Measurements from ENCODE around the gene TCF19.

The TCF19 gene

GRCh38 chr6:31129130-31129529 is 29.3 kb upstream of the TCF19 start:
- DNase-seq, result no peak

DNA sequence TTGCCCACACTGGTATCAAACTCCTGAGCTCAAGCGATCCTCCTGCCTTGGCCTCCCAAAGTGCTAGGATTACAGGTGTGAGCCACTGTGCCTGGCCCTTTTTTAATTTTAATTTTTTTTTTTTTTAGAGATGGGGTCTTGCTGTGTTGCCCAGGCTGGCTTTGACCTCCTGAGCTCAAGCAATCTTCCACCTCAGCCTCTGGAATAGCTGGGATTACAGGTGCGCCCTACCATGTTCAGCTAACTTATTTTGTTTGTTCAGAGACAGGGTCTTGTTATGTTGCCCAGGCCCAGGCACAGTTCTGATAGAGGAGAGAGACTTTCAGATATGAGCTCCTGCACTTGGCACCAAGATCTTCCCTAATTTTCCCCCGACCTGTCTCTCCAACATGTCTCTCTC is 27.6 kb upstream of the TCF19 start:
- DNase-seq, result no peak

DNA sequence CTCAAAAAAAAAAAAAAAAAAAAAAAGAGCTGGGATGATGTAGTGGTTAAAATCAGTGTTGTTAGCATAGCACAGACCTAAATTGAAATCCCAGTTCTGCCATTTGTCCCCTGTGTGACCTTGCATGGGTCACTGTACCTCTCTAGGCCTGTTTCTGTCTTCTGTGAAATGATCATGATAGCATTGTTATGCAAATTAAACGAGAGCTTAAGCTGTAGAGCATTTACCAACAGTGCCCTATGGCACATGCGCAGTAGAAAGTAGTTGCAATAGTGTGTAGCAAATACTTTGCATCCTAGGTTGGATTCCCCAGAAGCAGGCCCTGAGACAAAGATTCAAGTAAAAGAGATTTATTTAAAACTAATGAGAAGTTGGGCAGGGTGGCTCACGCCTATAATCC is 26.8 kb upstream of the TCF19 start:
- DNase-seq, result no peak

DNA sequence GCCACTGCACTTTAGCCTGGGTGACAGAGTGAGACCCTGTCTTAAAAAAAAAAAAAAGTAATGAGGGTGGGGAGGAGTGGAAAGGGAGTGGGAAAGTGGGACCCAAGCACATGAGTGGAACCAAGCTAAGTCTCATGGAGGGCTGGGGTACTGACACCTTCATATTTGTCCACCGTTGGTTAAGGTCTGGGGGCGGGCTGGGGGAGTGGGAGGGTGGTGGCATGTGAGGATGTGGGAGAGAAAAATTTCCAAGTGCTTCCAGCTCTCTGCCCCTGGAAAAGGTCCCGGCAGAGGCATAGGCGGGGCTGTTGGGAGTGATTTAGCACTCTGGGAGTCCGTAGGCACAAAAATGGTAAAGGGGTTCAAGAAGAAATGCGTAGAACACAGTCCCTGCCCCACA is 25.6 kb upstream of the TCF19 start:
- DNase-seq, result no peak

DNA sequence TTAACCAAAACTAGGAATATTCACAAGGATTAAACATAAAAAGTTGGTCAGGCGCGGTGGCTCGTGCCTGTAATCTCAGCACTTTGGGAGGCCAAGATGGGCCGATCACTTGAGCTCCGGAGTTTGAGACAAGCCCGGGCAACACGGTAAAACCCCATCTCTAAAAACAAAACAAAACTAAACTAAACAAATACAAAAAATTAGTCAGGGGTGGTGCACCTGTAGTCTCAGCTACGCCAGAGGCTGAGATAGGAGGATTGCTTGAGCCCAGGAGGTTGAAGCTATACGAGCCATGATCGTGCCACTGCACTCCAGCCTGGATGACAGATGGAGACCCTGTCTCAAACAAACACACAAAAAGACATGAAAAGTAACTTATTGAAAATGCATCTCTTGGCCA is 22.7 kb upstream of the TCF19 start:
- DNase-seq, result no peak

GRCh38 chr6:31138982-31139381 is 19.4 kb upstream of the TCF19 start, which contains the start of gene PSORS1C2:
Gene PSORS1C2 (minus strand): TSS chr6:31139066. CDS start chr6:31139026, 40 bp downstream.
- DNase-seq, result no peak

GRCh38 chr6:31139599-31139998 is 18.8 kb upstream of the TCF19 start:
- no peak for DNase-seq

GRCh38 chr6:31140643-31141042 is 17.7 kb upstream of the TCF19 start:
- no peak for DNase-seq

GRCh38 chr6:31142361-31142761 is 16.0 kb upstream of the TCF19 start:
- no peak for DNase-seq

GRCh38 chr6:31143148-31143547 is 15.2 kb upstream of the TCF19 start:
- DNase-seq, result no peak

- DNase-seq, result no peak
These were observed 14.0 kb upstream of the TCF19 start for GRCh38 chr6:31144296-31144969.

GRCh38 chr6:31144970-31145340 is 13.4 kb upstream of the TCF19 start:
- no peak for DNase-seq

DNA sequence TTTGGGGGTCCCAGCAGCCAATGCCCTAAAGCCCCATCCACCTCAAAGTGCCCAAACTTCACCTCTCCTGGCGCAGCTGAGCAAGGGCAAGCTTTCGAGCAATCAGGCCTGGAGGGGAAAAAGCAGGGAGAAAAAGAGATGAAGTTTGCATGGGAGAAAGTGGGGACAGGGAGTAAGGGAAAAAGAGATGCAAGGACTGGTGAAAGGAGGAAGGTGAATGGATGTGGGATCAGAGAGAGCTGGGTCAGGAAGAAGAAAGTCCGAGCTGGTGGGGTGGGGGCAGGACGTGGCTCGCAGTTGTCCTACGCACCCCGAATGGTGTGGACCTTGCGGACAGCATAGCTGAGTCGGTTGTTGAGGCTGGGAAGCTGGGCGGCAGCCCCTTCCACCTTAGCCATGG is 13.0 kb upstream of the TCF19 start:
- no peak for DNase-seq

DNA sequence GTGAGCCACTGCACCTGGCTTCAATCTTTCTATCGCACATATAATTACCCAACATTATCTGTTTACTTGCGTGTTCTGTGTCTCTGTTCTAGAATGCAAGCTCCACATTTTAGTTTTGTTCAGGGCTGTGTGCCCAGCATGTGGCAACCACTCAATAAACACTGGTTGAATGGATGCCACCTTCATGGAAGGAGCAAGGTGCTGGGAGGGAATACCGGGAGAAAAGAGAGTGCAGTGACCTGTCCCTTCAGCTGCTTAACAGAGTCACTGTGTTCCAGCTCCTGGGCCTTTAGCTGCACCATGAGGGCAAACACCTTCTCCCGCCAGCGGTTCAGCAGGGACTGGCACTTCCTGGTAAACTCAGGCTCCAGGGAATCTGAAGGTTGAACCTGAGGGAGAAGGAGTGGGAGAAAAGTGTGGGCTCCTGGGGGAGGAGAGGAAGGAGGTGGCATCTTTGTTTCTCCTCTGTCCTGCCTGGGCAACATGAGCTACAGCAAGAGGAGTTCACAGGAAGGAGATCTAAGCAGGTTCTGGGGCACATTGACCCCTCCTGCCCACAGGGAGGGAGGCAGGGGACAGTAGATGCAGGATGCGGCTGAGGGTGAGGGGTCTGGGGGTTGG is 8.5 kb upstream of the TCF19 start:
- no peak for DNase-seq

DNA sequence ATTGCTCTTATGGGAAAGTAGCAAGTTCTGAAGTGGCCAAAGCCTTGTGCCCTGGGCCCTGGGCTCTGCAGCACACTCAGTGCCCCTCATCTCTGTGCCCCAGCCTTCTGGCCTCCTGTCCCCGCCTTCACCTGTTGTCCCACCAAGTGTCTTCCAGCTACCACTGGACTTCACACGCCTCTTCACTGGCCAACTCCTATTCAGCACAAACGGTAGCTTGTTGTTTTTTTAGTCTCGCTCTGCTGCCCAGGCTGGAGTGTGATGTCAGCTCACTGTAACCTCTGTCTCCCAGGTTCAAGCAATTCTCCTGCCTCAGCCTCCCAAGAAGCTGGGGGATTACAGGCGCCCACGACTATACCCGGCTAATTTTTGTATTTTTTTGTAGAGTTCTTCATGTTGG is 5.6 kb upstream of the TCF19 start:
- no peak for DNase-seq

- no peak for DNase-seq
These were observed 4.0 kb upstream of the TCF19 start for GRCh38 chr6:31154436-31154835.

DNA sequence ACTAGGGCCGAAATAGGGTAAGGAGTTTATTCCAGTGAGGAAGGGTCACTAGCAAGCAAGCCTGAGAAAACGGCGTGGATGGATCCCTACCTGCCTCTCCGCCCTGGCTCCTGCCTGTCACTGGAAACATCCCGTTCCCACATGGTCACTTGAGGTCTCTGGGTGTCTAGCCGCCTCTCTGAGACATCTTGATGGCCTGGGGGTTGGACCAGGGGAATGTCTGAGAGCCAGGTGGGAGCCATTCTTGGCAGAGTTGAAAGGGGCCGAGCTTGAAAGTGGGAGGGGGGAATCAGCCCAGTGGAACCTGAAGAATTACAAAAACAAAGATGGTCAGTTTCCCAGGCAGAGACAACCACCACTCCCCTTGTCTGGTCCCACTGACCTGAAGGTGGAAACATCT is 1.7 kb upstream of the TCF19 start:
- no peak for DNase-seq

DNA sequence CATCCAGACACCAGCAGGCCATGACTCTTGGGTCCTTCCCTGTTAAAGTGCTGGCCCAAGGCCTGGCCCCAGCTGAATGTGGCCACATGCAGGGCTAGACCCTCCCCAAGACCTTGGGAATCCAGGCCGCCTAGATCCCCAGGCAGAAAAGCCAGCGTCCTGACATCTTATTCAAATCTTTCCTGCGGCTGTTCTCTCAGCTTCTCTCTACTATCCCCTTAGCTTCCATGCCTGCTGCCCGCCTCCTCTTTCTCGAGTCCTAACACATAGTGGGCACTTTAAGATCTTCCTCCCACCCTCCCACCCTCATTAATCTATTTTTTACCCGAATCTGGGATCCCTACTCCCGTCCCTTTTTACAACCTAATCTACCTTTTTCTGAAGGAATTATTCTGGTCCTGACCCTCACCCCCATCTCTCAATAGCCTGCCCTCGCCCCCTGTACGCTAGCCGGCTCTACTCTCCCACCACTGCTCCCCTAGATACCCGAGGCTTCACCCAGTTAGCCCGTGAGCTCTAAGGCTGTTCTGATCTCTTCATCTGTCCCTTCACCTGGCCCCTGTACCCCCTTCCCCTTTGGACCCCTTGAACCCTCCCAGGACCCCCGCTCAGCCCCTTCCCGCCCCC is 763 bp upstream of the TCF19 start, which contains the start of gene CCHCR1:
Gene CCHCR1 (minus strand): TSS at position 290 of the 627 bp plus-strand sequence. CDS start 202 bp downstream, at position 88.
- DNase-seq, result no peak

DNA sequence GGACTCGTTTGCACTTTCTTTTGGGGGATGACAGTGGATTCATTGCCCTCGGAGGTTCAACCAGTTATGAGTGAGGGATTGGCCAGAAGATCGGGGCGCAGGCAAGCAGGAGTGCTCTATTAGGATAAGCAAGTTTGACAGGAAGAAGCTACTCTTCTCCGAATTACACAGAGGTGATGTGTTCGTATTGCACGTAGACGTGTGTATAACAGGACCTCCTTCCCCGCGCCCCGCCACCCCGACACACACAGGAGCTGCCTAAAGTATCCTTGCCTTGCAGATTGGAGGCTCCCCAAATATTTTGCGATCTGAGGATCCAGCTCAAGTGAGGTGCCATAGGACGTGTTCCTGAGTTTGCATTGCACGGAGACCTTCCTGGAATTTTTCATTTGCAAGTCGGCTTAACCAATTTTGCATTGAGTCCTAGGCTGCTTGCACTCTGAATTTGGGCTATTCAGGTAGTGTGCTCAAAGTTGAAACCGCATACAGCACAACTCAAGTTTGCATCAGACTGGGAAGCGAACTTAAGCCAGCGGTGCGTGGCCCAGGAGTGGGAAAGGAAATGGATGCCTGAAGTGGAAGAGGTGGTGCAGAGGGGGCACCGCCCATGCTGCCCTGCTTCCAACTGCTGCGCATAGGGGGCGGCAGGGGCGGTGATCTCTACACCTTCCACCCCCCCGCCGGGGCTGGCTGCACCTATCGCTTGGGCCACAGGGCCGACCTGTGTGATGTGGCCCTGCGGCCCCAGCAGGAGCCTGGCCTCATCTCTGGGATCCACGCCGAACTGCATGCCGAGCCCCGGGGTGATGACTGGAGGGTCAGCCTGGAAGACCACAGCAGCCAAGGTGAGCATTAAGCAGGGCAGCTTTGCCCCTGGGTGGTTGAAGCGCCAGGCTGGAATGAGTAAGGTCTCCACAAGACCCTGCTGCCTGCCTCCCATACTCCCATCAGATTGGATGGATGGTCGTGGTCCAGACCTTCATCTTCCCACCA is 770 bp downstream of the TCF19 start:
- peak; percentile 7 for DNase-seq

DNA sequence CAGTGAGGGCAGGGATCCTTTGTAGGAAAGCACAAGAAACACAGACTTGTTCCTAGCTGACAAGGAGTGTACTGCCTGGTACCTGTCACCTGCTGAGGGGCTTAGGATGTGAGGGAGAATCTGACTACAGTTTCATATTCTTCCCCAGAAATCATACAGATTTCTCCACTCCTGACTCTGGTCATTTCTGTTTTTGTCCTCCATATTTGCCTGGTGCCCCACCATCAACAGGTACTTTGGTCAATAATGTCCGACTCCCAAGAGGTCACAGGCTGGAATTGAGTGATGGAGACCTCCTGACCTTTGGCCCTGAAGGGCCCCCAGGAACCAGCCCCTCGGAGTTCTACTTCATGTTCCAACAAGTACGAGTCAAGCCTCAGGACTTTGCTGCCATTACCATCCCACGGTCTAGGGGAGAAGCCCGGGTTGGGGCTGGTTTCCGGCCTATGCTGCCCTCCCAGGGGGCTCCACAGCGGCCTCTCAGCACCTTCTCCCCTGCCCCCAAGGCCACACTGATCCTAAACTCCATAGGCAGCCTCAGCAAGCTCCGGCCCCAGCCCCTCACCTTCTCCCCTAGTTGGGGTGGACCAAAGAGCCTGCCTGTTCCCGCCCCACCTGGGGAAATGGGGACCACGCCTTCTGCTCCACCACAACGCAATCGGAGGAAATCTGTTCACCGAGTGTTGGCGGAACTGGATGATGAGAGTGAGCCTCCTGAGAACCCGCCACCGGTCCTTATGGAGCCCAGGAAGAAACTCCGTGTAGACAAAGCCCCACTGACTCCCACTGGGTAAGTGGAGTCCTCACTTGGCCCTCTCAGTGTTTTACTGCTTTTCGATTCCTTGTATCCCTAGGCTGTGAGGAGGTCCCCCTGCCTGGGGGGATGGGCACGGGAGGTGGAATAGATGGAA is 3.1 kb downstream of the TCF19 start:
- DNase-seq, result no peak

DNA sequence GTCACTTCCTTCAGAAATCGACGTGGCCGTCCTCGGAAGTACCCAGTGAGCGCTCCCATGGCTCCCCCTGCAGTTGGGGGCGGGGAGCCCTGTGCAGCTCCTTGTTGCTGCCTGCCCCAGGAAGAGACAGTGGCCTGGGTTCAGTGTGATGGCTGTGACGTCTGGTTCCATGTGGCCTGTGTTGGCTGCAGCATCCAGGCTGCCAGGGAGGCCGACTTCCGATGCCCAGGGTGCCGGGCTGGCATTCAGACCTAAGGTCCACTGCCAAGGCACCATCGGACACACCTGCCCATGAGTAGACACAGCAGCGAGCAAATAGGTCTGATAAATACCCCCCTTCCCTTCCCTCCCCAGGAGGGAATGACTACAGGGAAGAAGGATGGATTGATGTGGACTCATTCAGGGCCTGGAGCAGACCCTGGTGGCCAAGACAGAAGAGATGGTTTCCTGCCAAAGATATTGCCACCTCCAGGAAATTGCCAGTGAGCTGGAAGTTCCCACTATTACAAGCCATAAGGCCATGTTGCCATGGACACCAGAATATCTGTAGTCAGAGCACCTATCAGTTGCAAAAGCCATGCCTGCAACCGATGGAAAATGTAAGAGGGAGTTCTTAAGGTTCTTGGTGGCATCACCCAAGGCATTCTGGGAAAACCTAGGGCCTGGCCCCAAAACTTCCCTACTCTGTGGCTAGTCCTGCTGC is 4.2 kb downstream of the TCF19 start:
- no peak for DNase-seq

Data from activated effector memory CD4-positive, alpha-beta T cell treated with Interleukin-2 at 50 U/mL for 16 hours (primary cell).